ENCODE results near the gene DLG2.
"Not testable (repeated sequence)": the region's sequence is repeated elsewhere in the genome, so short reads cannot be mapped to it uniquely, and the experiment has no call there.

The DLG2 gene

DNA sequence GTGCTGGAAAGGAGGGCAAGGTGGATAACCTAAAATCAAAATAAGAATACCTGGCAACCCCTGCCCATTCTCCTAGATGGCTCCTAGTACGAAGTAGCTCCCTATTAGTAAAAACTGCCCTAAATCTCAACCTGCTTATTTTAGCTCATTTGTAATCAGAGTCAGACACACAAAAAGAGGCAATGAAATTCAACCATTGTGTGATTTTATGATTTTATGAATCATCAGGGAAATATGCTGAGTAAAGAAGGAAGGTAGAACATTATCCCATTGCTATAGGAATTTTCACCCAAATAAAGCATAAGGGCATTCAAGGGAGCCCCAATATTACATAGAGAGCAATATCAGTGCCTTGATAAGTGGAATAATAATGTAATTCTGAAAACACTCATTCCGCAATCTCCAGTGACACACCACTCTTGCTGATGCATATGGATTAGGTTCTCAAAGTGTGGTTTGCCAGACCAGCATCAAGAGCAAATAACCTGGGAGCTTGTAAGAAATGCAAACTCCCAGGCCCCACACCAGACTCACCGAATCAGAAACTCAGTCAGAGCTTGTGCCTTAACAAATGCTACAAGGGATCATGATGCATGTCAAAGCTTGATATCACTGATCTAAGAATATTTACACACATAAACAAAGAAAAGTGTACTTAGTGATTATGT lies 789.6 kb downstream of the DLG2 start:
- DNase-seq (ENCODE audit: low read depth in 2 of 2): no peak

DNA sequence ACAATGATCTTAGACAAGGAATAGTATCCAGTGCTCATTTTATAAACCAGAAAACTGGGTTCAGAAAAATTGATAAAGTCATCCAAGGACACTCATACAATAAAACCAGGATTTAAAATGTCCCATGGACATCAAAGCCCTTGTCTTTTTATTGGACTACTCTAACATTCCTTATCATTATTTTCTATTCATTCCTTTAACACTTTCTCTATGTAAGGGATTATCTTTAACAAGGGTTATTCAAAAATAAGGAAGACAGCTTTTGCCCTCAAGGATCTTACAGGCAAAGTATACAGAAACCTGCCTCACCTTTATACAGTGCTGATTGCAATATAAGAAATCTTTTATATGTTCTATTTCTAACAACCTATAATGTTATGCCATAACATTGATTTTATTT lies 790.8 kb downstream of the DLG2 start:
- DNase-seq (ENCODE audit: low read depth in 2 of 2): no peak

- no peak for DNase-seq (ENCODE audit: low read depth in 2 of 2)
Observed at GRCh38 chr11:84833488-84834088, 793.6 kb downstream of the DLG2 start.

GRCh38 chr11:84830372-84830771 lies 796.8 kb downstream of the DLG2 start:
- DNase-seq (ENCODE audit: low read depth in 2 of 2): no peak

DNA sequence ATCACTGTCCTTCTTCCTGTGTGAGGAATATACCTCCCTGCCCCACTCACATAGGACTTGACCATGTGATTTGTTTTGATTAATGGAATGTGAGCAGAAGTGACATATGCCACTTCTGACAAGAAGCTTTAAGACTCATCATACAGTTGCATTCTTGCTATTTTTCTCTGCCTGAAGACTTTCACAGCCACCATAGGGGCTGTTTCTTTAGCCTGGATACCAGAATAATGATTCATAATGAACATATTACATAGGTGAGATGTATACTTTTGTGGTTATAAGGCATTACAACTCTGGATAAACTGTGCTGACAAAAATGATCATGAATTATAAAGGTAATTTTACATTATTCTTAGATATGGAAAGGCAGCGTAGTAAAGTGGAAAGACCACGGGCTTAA lies 798.0 kb downstream of the DLG2 start:
- DNase-seq (ENCODE audit: low read depth in 2 of 2): no peak

DNA sequence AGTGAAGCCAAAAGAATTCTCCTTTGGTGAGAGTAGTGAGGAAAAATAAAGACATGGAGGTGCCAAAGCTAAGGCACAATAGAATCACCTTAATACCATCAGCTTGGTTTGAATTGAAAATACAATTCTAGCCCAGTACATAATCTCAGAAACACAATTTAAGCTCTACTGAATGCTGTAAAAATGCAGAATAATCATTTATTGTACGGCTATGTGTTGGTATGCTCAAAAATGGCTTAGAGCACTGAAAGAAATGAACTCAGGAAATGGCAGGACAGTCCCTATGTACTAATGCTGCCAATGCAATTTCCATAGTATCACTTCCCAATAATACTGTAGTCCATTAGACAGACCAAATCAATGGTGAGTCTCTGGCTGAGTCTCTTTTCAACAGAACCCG lies 798.5 kb downstream of the DLG2 start:
- no peak for DNase-seq (ENCODE audit: low read depth in 2 of 2)

- no peak for DNase-seq (ENCODE audit: low read depth in 2 of 2)
Observed at GRCh38 chr11:84825106-84825660, 802.0 kb downstream of the DLG2 start.

DNA sequence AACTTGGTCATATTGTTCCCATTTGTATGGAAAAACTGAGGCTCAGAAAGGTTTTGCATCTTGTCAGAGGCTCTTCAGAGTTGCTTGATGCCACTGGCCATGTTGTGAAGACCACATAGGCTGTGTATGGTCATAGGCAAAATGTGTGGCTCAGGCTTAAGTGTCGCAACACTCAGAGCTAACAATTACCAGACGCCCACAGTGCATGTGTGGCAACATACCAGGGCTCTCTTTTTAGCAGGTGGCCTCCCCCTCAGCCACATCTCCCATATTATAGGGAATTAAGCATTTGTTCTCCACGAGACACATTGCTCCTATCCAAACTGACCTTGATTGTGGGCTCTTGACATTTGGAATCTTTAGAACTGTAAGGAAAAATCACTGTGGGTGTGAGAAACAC lies 802.5 kb downstream of the DLG2 start:
- no peak for DNase-seq (ENCODE audit: low read depth in 2 of 2)

GRCh38 chr11:84819537-84819936 lies 807.6 kb downstream of the DLG2 start:
- DNase-seq (ENCODE audit: low read depth in 2 of 2): no peak

GRCh38 chr11:84819128-84819527 lies 808.0 kb downstream of the DLG2 start:
- DNase-seq (ENCODE audit: low read depth in 2 of 2): no peak

- DNase-seq (ENCODE audit: low read depth in 2 of 2): no peak
Observed at GRCh38 chr11:84817998-84818397, 809.1 kb downstream of the DLG2 start.

DNA sequence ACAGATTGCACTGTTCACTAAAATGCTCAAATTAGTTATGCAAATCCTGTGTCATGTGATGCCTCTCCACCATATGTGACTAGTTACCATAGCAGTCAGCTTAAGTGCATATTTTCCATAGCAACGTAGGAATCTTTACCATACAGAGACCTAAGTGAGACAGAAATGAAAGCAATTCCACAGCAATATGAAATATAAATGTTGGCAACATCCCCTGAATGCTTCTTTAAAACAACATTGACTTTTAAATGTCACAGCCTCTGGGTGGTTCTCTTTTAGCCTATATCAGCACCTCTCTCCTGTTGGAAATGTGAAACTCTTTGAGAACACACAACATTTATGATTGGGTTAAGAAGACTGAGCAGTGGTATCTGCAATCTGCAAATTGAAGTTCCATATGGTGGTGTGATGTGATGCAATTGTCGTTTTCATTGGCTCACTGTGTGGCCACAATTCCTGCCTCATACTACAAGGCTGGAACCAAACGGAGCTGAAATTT lies 814.6 kb downstream of the DLG2 start:
- DNase-seq (ENCODE audit: low read depth in 2 of 2): no peak

DNA sequence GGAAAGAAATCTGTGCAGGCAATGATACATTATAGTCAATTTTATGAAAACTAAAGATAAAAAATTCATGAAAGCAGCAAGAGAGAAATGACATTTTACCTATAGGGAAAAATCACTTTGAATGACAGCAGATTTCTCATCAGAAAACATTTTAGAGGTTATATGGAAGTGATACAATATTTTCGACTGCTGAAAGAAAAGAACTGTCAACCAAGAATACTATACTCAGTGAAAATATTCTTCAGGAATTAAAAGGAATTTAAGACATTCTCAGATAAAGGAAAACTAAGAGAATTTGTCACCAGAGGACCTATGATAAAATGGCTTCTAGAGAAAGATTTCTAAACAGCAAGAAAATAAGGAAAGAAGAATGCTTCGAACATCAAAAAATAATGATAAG lies 820.8 kb downstream of the DLG2 start:
- DNase-seq (ENCODE audit: low read depth in 2 of 2): no peak

DNA sequence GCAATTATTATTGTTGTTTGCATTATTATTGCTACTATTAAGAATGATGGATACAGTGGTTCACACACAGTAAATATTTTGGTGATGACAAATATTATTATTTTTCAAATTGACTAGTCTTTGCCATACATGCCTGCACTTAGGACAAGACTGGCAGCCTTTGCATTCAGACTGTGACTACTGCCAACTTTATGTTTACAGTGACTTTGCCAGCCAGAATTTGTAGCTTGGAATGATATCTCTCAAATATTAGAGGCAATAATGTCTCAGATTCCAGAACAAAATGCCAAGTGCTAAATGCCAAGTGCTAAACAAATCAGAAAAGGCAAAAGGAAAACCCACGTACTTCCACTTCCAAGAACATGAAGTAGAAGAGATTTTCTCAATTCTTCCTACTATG lies 823.1 kb downstream of the DLG2 start:
- no peak for DNase-seq (ENCODE audit: low read depth in 2 of 2)

- DNase-seq (ENCODE audit: low read depth in 2 of 2): no peak
Observed at GRCh38 chr11:84800755-84801346, 826.3 kb downstream of the DLG2 start.

DNA sequence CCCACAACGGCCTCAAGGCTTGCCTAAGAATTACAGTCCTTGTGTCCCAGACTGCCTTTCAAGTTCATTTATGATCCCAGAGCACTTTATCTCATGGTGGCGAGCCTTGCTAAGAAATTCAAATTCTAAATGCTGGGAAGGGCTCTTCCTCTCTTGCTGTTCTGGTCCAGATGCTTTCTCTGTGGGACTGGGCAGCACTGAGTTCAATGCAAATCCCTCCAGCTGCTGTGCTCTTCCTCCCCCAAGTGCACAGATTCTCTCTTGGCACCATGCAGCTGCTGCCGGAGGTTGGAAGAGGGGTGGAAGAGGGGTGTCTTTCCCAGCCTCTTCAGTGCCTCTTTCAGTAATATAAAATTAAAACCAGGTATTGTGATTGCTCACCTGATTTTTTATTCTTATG lies 828.0 kb downstream of the DLG2 start:
- no peak for DNase-seq (ENCODE audit: low read depth in 2 of 2)

DNA sequence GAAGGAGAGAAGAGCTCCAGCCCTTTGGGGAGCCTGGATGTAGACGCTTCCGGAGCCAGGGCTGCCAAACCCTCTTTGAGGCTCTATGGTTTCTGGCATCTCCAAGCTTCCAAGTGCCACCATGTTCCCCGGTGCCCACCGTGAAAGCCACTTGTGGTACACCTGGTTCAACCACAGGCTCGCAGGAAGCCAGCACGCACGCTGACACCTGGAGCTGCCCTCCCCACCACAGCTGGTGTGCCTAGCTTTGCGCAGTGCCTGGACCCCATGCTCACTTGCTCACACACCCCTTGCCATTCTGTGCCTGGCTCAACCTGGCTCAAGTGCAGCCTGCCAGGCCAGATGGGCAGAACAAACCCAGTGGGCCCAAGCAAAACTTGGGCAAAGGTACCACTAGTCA lies 831.4 kb downstream of the DLG2 start:
- no peak for DNase-seq (ENCODE audit: low read depth in 2 of 2)

- no peak for DNase-seq (ENCODE audit: low read depth in 2 of 2)
Observed at GRCh38 chr11:84794663-84795443, 832.3 kb downstream of the DLG2 start.

DNA sequence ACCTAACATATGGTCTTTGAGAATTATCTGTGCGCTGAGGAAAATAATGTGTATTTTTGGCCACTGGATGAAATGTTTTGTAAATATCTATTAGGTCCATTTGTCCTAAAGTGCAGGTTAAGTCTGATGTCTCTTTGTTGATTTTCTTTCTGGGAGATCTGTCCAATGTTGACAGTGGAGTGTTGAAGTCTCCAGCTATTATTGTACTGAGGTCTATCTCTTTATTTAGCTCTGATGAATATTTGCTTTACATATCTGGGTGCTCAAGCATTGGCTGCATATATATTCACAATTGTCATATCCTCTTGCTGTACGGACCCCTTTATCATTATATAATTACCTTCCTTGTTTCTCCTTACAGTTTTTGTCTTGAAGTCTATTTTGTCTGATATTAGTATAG lies 833.8 kb downstream of the DLG2 start:
- no peak for DNase-seq (ENCODE audit: low read depth in 2 of 2)

DNA sequence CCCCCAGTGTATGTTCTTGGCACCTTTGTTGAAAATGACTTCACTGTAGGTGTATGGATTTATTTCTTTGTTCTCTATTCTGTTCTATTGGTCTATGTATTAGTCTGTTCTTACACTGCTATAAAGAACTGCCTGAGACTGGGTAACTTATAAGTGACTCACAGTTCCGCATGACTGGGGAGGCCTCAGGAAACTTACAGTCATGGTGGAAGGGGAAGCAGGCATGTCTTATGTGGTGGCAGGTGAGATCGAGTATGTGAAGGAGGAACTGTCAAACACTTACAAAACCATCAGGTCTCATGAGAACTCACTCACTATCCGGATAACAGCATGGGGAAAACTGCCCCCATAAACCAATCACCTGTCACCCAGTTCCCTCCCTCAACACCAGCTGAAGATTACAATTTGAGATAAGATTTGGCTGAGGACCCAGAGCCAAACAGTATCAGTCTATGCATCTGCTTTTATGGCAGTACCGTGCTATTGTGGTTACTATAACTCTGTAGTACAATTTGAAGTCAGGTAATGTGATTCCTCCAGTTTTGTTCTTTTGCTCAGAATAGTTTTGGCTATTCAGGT lies 836.2 kb downstream of the DLG2 start:
- DNase-seq (ENCODE audit: low read depth in 2 of 2): no peak

DNA sequence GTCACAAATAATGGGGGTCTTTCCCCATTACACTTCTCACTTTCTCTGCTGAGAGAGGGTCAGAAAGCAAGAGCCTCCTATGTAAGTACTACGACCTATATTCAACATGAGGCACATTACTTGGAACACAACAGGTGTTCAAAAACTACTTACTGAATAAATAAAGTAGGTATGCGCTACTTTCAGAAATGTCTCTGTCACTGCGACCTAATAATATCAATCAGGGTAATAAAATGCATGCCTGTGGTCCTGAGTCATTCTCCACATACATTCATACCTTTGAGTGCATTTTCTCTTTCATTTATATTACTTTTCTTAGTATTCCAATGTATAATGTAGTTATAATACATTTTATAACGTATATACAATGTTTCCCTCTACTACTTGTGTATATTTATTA lies 838.9 kb downstream of the DLG2 start:
- DNase-seq (ENCODE audit: low read depth in 2 of 2): no peak

GRCh38 chr11:84784158-84784557 lies 843.0 kb downstream of the DLG2 start:
- not testable (repeated sequence) for DNase-seq (ENCODE audit: low read depth in 2 of 2)
